BE2C (cell line): ENCODE results near the gene EDN3.

Experiments
- DNase-seq: peaks from one replicate; pipeline ENCODE4 v3.0.0-alpha.2; 2020
- H3K27me3 ChIP-seq: fragments of 250-450 bp; sonication (Bioruptor Pico); 2 replicates; pipeline ENCODE4 v1.5.1; 2020; ENCODE audit warnings: mild to moderate bottlenecking
- H3K36me3 ChIP-seq: fragments of 250-450 bp; sonication (Bioruptor Pico); 2 replicates; pipeline ENCODE4 v1.5.1; 2020; ENCODE audit warnings: mild to moderate bottlenecking
- H3K4me1 ChIP-seq: fragments of 250-450 bp; sonication (Bioruptor Pico); 2 replicates; pipeline ENCODE4 v1.5.1; 2020
- H3K4me3 ChIP-seq: 2 replicates; pipeline ENCODE4 v1.5.1; 2011; ENCODE audit warnings: low read depth, low read length
- H3K9me3 ChIP-seq: fragments of 250-450 bp; sonication (Bioruptor Pico); 2 replicates; pipeline ENCODE4 v1.5.1; 2020
- TF ChIP-seq, protein P1 (sequence below): IDR thresholded peaks from 2 replicates; pipeline ENCODE4 v1.5.1; 2012; ENCODE audit warnings: mild to moderate bottlenecking, low read depth, low read length

EDN3 gene

DNA sequence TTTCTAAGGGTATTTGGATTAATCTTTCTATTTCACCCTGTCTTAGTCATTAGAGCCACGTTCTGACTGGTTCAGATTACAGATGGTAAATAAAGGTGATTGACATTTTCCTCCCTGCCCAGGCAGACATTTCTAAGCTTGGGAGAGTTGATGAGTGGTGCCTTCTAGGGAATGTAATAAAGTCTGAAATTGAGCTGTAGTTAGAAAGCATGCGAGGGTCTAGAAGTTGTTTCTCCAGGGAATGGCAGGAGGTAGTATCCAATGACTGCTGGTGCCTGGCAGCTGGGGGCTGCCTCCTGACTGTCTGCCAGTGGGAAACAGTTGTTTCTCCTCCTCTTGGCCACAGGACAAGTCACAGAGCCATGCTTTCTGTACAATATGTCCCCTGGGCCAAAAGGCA, 14.6 kb downstream of the EDN3 start:
- no peaks in the 10 kb centered on the region for H3K9me3 ChIP-seq
- H3K36me3 ChIP-seq, result no peaks in the 10 kb centered on the region
- TF ChIP-seq, protein P1, sequence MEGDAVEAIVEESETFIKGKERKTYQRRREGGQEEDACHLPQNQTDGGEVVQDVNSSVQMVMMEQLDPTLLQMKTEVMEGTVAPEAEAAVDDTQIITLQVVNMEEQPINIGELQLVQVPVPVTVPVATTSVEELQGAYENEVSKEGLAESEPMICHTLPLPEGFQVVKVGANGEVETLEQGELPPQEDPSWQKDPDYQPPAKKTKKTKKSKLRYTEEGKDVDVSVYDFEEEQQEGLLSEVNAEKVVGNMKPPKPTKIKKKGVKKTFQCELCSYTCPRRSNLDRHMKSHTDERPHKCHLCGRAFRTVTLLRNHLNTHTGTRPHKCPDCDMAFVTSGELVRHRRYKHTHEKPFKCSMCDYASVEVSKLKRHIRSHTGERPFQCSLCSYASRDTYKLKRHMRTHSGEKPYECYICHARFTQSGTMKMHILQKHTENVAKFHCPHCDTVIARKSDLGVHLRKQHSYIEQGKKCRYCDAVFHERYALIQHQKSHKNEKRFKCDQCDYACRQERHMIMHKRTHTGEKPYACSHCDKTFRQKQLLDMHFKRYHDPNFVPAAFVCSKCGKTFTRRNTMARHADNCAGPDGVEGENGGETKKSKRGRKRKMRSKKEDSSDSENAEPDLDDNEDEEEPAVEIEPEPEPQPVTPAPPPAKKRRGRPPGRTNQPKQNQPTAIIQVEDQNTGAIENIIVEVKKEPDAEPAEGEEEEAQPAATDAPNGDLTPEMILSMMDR, result no peak
- no peaks in the 10 kb centered on the region for H3K4me1 ChIP-seq
- H3K4me3 ChIP-seq, result no peak overlapping the region
- DNase-seq, result no peak
- H3K27me3 ChIP-seq, result no peaks in the 10 kb centered on the region

DNA sequence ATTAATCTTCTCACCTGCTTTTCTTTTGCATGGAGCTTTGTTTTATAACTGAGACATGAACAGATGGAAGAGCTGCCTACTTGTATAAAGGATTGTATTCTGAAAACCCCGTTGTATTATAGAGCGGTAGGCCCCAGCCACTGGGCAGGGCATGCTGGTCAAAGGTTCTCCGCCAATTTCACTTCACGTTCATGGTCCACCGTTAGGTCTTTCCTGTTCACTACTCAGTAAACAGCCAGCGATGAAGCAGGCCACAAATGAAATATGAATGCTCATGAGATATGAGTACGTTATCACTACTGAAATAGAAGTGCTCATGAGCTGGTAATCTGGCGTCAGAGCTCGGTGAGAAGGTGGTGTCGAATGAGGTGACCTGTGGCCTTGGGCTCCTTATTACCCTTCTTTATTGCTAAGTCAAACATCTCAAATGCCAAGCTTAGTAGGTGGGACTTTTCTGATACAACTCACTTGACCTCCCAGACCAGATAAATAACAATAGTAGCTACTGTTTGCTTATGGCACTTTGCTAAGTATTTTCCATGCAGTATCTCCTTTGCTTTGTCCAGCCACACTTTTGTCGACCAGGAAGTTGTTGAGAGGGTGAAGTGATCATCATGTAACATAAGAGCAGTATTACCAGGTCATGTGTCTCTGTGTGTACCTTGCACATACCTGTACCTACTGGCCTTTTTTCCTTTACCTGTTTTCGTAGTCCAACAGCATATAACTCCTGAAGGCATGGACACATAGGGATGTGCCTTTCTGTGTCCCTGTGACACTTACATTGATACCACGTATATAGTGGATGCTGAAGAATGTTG, 16.7 kb downstream of the EDN3 start:
- no peak for DNase-seq
- Histone ChIP-seq H3K9me3 (no peaks in the 10 kb centered on the region), H3K4me1 (no peaks in the 10 kb centered on the region), H3K4me3 (no peak overlapping the region), H3K27me3 (no peaks in the 10 kb centered on the region), H3K36me3 (no peaks in the 10 kb centered on the region)
- TF ChIP-seq, protein P1, result no peak

DNA sequence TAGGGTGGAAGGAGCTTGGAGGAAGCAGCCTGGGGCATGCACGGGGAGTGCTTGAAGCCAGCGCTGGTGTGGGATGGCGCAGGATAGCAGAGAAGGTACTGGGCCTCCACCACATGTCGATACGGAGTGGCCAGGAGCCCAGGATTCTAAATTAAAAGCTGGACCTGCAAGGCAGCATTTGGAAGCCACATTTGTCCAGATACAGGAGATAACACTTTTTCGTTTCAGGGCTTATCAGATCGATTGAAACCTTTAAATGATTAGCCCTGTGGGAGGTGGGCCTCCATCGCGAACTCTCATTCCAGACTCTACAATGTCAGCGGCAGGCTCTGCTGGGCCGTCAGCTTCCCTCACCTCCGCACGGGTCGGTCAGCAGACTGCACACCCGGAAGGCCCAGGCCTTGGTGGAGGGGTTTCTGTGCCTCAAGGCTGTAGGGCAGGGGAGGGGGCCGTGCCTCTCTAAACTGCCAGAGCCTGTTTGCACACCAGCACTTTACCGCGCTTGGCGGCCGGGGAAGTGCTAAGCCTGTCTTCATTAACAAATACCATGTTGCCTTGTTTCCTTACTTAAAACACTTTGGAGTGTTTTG, 17.9 kb downstream of the EDN3 start:
- TF ChIP-seq, protein P1, result no peak
- Histone ChIP-seq H3K4me1 (no peaks in the 10 kb centered on the region), H3K36me3 (no peaks in the 10 kb centered on the region), H3K27me3 (no peaks in the 10 kb centered on the region), H3K9me3 (no peaks in the 10 kb centered on the region), H3K4me3 (no peak overlapping the region)
- no peak for DNase-seq

DNA sequence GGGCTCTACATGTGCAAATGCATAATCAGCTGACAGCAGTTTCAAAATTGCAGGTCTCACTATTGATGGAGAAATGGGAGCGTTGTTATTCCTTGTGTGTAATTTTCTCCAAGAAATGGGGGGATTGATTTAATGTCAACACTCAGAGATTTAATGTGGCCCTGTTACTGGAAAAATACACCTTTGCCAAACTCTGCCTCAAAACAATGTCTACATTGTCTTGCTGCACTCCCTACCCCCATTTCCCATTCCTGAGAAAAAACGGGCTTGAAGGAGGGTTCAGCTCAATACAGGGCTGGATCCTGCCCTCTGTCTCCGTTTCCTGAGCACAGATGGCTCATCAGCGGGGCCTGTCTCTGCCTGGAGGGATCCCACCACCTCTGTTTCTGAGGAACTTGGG, 18.4 kb downstream of the EDN3 start:
- Histone ChIP-seq H3K27me3 (no peaks in the 10 kb centered on the region), H3K36me3 (no peaks in the 10 kb centered on the region)
- no peak for DNase-seq

DNA sequence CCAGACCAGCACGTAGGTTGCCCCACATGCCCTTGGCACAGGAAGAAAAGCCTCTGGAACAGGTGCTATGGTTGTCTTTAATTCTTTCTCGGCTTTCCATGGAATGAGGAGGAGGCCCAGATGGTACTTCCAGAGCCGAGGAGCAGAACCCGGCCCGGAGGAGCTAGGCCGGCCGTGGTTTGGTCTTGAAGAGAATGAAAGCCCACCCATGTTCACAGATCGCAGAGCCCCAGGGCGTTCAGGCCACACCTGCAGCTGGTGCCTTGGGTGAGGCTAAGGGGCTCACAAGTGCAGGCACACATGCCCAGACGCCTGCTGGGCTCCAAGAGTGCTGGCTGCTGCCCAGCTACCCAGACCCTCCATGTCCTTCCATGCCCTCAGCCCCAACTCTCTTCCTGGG, 20.0 kb downstream of the EDN3 start:
- Histone ChIP-seq H3K36me3 (no peaks in the 10 kb centered on the region), H3K4me3 (no peak overlapping the region), H3K4me1 (no peaks in the 10 kb centered on the region), H3K27me3 (no peaks in the 10 kb centered on the region), H3K9me3 (no peaks in the 10 kb centered on the region)
- no peak for DNase-seq
- TF ChIP-seq, protein P1, result no peak

More for the DNA sequence above, 18.4 kb downstream of the EDN3 start:
- no peaks in the 10 kb centered on the region for H3K4me1 ChIP-seq
- H3K4me3 ChIP-seq, result no peak overlapping the region
- no peaks in the 10 kb centered on the region for H3K9me3 ChIP-seq
- TF ChIP-seq, protein P1, result no peak
